OCI-LY3 (cell line): ENCODE measurements around the gene LRP2BP.
A peak's percentile ranks its signal among the peaks of the same experiment; 100 is the strongest.

Experiments used
- H2AFZ ChIP-seq: fragments of 200-600, 300-600 bp; shearing (Covaris generic); 2 replicates; pipeline ENCODE4 v1.6.0; 2014; ENCODE audit warnings: antibody characterized with exemption, low read depth, low read length
- H3K27ac ChIP-seq: fragments of 200-600, 300-600 bp; sonication (generic); 2 replicates; pipeline ENCODE4 v1.5.1; 2014; ENCODE audit warnings: mild to moderate bottlenecking, low read length, moderate library complexity, mixed read lengths
- H3K27me3 ChIP-seq: fragments of 200-600, 300-600 bp; sonication (generic); 2 replicates; pipeline ENCODE4 v1.6.1; 2014; ENCODE audit warnings: low read depth, low read length, mixed read lengths
- H3K36me3 ChIP-seq: fragments of 200-600, 300-600 bp; sonication (generic); replicated peaks from 2 replicates; pipeline ENCODE3; 2014; ENCODE audit warnings: low read depth, low read length, mixed read lengths
- H3K4me1 ChIP-seq: fragments of 300-600, 200-600 bp; sonication (generic); 2 replicates; pipeline ENCODE4 v1.6.1; 2014; ENCODE audit warnings: low read length, mixed read lengths
- H3K4me2 ChIP-seq: fragments of 200-600, 300-600 bp; sonication (generic); 2 replicates; pipeline ENCODE4 v1.6.1; 2014; ENCODE audit warnings: low read length, mixed read lengths
- H3K4me3 ChIP-seq: fragments of 300-600, 200-600 bp; sonication (generic); 2 replicates; pipeline ENCODE4 v1.5.1; 2014; ENCODE audit warnings: antibody characterized with exemption, mild to moderate bottlenecking, low read length, moderate library complexity
- H3K79me2 ChIP-seq: fragments of 300-600, 200-600 bp; shearing (Covaris generic); 2 replicates; pipeline ENCODE4 v1.6.1; 2014; ENCODE audit warnings: mild to moderate bottlenecking, low read length, mixed read lengths
- H3K9ac ChIP-seq: fragments of 300-600, 200-600 bp; shearing (Covaris generic); 2 replicates; pipeline ENCODE4 v1.6.0; 2014; ENCODE audit warnings: mild to moderate bottlenecking, low read length, moderate library complexity
- H3K9me3 ChIP-seq: fragments of 200-600, 300-600 bp; shearing (Covaris generic); 2 replicates; pipeline ENCODE4 v1.6.1; 2014; ENCODE audit warnings: low read length, mixed read lengths; ENCODE audit not compliant: insufficient read depth
- H4K20me1 ChIP-seq: fragments of 200-600, 300-600 bp; sonication (generic); 2 replicates; pipeline ENCODE4 v1.6.1; 2016; ENCODE audit warnings: low read length, mixed read lengths; ENCODE audit not compliant: insufficient read depth
- CTCF ChIP-seq: fragments of 200-600, 300-600 bp; sonication (generic); IDR thresholded peaks from 2 replicates; pipeline ENCODE4 v1.5.1; 2014; ENCODE audit warnings: antibody characterized with exemption, low read length, low read depth
- EZH2phosphoT487 ChIP-seq: fragments of 200-600 bp; shearing (Covaris generic); IDR thresholded peaks from 2 replicates; pipeline ENCODE4 v1.6.1; 2018; ENCODE audit warnings: antibody characterized with exemption, mixed run types, low read depth

Gene LRP2BP

DNA sequence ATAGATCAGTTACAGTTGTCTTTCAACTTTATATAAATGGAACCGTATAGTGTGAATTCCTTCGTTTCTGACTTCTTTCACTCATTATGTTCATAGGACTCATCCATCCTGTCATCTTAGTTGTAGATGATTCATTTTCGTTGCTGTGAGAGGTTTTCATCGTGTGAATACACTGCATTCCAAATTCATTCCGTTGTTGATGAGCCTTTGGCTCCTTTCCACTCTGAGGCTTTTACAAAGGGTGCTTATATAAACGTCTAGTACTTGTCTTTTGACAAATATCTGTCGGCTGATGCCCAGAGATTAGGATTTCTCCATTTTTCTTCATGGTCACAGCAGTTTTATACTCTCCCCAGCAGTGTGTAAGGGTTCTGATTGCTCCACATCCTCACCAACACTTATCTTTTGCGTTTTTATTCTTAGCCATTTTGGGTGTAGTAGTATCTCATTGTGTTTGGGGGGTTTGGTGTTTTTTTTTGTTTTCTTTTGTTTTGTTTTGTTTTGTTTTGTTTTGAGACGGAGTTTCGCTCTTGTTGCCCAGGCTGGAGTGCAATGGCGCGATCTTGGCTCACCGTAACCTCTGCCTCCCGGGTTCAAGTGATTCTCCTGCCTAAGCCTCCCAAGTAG lies 48.6 kb downstream of the LRP2BP start:
- peaks cover 46% of the 10 kb centered on the region for H3K4me1 ChIP-seq
- H3K36me3 ChIP-seq, result peaks cover 14% of the 10 kb centered on the region
- no peak for TF ChIP-seq EZH2phosphoT487
- no peak for TF ChIP-seq CTCF

DNA sequence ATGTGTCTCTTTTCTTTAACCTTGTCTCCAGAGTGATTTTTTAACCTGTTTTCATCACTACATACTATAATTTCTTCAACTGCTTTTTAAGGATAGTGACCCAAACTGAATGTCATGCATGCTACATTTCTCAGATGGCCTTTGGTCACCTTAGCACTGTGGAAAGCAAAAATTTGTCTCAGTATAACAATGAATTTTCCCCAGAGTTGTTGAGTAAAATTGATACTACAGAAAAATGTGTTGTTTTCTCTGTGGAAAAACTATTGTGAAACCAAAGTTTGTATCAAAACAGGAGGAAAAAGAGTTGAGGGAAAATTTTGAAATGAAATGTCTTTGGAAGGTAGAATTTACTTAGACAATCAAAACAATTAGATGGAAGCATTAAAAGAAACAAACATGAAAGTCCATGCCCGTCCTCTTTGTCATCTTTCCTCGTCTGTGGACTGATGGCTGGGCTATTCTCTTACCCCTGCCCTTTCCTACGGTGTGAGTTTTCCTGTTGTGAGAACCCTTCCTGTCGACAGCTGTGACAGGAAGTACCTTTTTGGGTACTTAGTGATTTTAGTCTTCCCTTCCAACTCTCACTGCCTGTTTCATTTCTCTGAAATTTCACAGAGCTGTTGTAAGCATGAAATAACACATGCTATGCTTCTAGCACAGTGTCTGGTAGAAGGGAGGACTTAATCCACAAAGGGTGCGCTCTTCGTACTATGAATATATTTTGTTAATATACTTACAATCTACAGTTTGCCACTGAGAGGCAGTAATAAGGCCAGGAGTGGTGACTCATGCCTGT lies 50.8 kb downstream of the LRP2BP start:
- Histone ChIP-seq H3K9ac (peak overlapping the region; percentile 17; the same call in 1 of the 2 replicates), H3K4me2 (peak overlapping the region; percentile 34), H3K27ac (peak overlapping the region; percentile 69)

More for the DNA sequence above, 48.6 kb downstream of the LRP2BP start:
- Histone ChIP-seq H3K4me2 (no peak overlapping the region), H3K9ac (no peak overlapping the region), H3K27ac (no peak overlapping the region), H3K4me3 (no peak overlapping the region), H3K9me3 (no peaks in the 10 kb centered on the region), H4K20me1 (no peaks in the 10 kb centered on the region), H2AFZ (no peak overlapping the region), H3K79me2 (no peaks in the 10 kb centered on the region), H3K27me3 (no peaks in the 10 kb centered on the region)

GRCh38 chr4:185343726-185344581 lies 51.8 kb downstream of the LRP2BP start:
- Histone ChIP-seq H2AFZ (no peak overlapping the region), H3K9me3 (no peaks in the 10 kb centered on the region), H3K4me1 (peaks cover 20% of the 10 kb centered on the region), H3K9ac (no peak overlapping the region), H4K20me1 (no peaks in the 10 kb centered on the region), H3K27me3 (no peaks in the 10 kb centered on the region), H3K4me2 (no peak overlapping the region), H3K27ac (peak overlapping the region; percentile 69; the same call in 1 of the 2 replicates), H3K4me3 (no peak overlapping the region), H3K79me2 (no peaks in the 10 kb centered on the region), H3K36me3 (no peaks in the 10 kb centered on the region)
- no peak for TF ChIP-seq EZH2phosphoT487
- no peak for TF ChIP-seq CTCF

More for the DNA sequence above, 50.8 kb downstream of the LRP2BP start:
- H3K36me3 ChIP-seq, result peaks cover 6% of the 10 kb centered on the region
- H3K79me2 ChIP-seq, result no peaks in the 10 kb centered on the region
- H2AFZ ChIP-seq, result no peak overlapping the region
- TF ChIP-seq CTCF (no peak), EZH2phosphoT487 (no peak)
- H3K9me3 ChIP-seq, result no peaks in the 10 kb centered on the region
- peaks cover 26% of the 10 kb centered on the region for H3K4me1 ChIP-seq
- no peak overlapping the region for H3K4me3 ChIP-seq
- no peaks in the 10 kb centered on the region for H3K27me3 ChIP-seq
- no peaks in the 10 kb centered on the region for H4K20me1 ChIP-seq
